ENCODE measurements around the gene FANCD2.
A peak's percentile ranks its signal among the peaks of the same experiment; 100 is the strongest.

Gene FANCD2

GRCh38 chr3:10140996-10141546 is 114.8 kb downstream of the FANCD2 start:
- Histone ChIP-seq H3K9me3 (ENCODE audit: control insufficient read depth, insufficient read depth, low read depth, low read length) (no peaks in the 10 kb centered on the region), H3K36me3 (ENCODE audit: control insufficient read depth in 2 of 2, insufficient read depth in 1 of 2, low read length in 2 of 2) (peaks cover 11 to 25% of the 10 kb centered on the region in 2 experiments; a peak in 2 of 3 replicates), H3K27ac (ENCODE audit: extremely low read depth, low read depth, low read length) (no peak overlapping the region), H3K4me1 (ENCODE audit: control insufficient read depth, insufficient read depth, low read length) (no peaks in the 10 kb centered on the region), H3K4me3 (ENCODE audit: low read depth, low read length) (no peak overlapping the region)
- POLR2A ChIA-PET, result interaction anchor here (0.6 to 1.5 kb wide), 13 partner anchors 10 to 415 kb away, joined by 3 to 9 read pairs (median 4); partner anchors contain the start of genes BRK1, IRAK2 and SEC13
- CTCF ChIA-PET, result interaction anchor here (0.7 kb wide), 2 partner anchors 11 to 174 kb away, joined by 3 to 4 read pairs; no protein-coding TSS in a partner anchor
- TF ChIP-seq ZNF530 (tag by site-specific recombination; IDR thresholded peaks at IDR 0.05; ENCODE audit: low read depth) (no peak), ZNF391 (tag by site-specific recombination; IDR thresholded peaks at IDR 0.05; ENCODE audit: borderline replicate concordance, low read depth) (no peak), KLF9 (tag by site-specific recombination; IDR thresholded peaks at IDR 0.05; ENCODE audit: low read depth) (no peak), ZNF211 (tag by site-specific recombination; IDR thresholded peaks at IDR 0.05; ENCODE audit: low read depth) (no peak), ZNF518A (tag by site-specific recombination; conservative IDR thresholded peaks at IDR 0.05; ENCODE audit: low read depth) (peak; percentile 41; the same call in 1 of the 2 replicates), ZNF521 (tag by site-specific recombination; IDR thresholded peaks at IDR 0.05) (no peak), ZSCAN30 (tag by site-specific recombination; IDR thresholded peaks at IDR 0.05) (peak; percentile 59; the same call in 1 of the 2 replicates), ZNF580 (tag by site-specific recombination; IDR thresholded peaks at IDR 0.05) (0 out of 2 replicates have a peak, but pooled peaks have one; percentile 22)

- H3K9me3 ChIP-seq (ENCODE audit: control insufficient read depth, insufficient read depth, low read depth, low read length), result no peaks in the 10 kb centered on the region
- peak overlapping the region; percentile 28; the same call in 1 of the 2 replicates for H3K27ac ChIP-seq (ENCODE audit: extremely low read depth, low read depth, low read length)
- CTCF ChIA-PET, result interaction anchor here (0.7 kb wide), 1 partner anchor 195 kb away, joined by 3 read pairs; no protein-coding TSS in a partner anchor
- H3K4me3 ChIP-seq (ENCODE audit: low read depth, low read length), result peak overlapping the region; percentile 73
- POLR2A ChIA-PET, result interaction anchor here (1.5 kb wide), 1 partner anchor 178 kb away, joined by 5 read pairs; the partner anchor contains the start of gene SEC13
- H3K4me1 ChIP-seq (ENCODE audit: control insufficient read depth, insufficient read depth, low read length), result no peaks in the 10 kb centered on the region
- H3K36me3 ChIP-seq (ENCODE audit: control insufficient read depth in 2 of 2, insufficient read depth in 1 of 2, low read length in 2 of 2), result peaks cover 22 to 42% of the 10 kb centered on the region in 2 experiments; a peak in 2 of 3 replicates
- peak; percentile 51; the same call in 1 of the 2 replicates for TF ChIP-seq ZNF24 (tag by site-specific recombination; IDR thresholded peaks at IDR 0.05)
- no peak for TF ChIP-seq KLF8 (tag by site-specific recombination; IDR thresholded peaks at IDR 0.05)
- no peak for TF ChIP-seq ZFHX2 (tag by site-specific recombination; conservative IDR thresholded peaks at IDR 0.05)
- TF ChIP-seq ZBTB49 (tag by site-specific recombination; IDR thresholded peaks at IDR 0.05; ENCODE audit: low read depth), result no peak
- no peak for TF ChIP-seq PRDM1 (tag by site-specific recombination; IDR thresholded peaks at IDR 0.05)
- no peak for TF ChIP-seq PRDM2 (tag by site-specific recombination; IDR thresholded peaks at IDR 0.05; ENCODE audit: borderline replicate concordance)
- no peak for TF ChIP-seq ZNF513 (tag by site-specific recombination; IDR thresholded peaks at IDR 0.05)
- no peak for TF ChIP-seq ZNF169 (tag by site-specific recombination; IDR thresholded peaks at IDR 0.05)
Observed at GRCh38 chr3:10142707-10143560, 116.7 kb downstream of the FANCD2 start.
